HG03521 (cell line): ENCODE data around the gene MAPKAPK2.

Experiments used
- ATAC-seq: cut with Tn5 transposase; IDR thresholded peaks from one replicate; pipeline ENCODE4 v1.9.1; 2021; ENCODE audit warnings: mild to moderate bottlenecking, moderate library complexity; ENCODE audit not compliant: unreplicated experiment

The MAPKAPK2 gene

GRCh38 chr1:206681359-206681758, 3.3 kb upstream of the MAPKAPK2 start:
- no peak for ATAC-seq

- ATAC-seq: no peak
Observed at GRCh38 chr1:206682111-206682510, 2.6 kb upstream of the MAPKAPK2 start.

GRCh38 chr1:206683313-206683712, 1.4 kb upstream of the MAPKAPK2 start:
- no peak for ATAC-seq

- ATAC-seq: no peak
Observed at GRCh38 chr1:206684003-206684402, 702 bp upstream of the MAPKAPK2 start.

GRCh38 chr1:206685334-206685768, 646 bp downstream of the MAPKAPK2 start:
- ATAC-seq: peak; percentile 30

- peak; percentile 28 for ATAC-seq
Observed at GRCh38 chr1:206685769-206686477, 1.2 kb downstream of the MAPKAPK2 start.

GRCh38 chr1:206686478-206687249, 2.0 kb downstream of the MAPKAPK2 start:
- no peak for ATAC-seq

GRCh38 chr1:206687251-206687914, 2.7 kb downstream of the MAPKAPK2 start:
- ATAC-seq: no peak

- no peak for ATAC-seq
Observed at GRCh38 chr1:206687915-206688442, 3.3 kb downstream of the MAPKAPK2 start.

- ATAC-seq: no peak
Observed at GRCh38 chr1:206690516-206690915, 5.8 kb downstream of the MAPKAPK2 start.

GRCh38 chr1:206691604-206692003, 6.9 kb downstream of the MAPKAPK2 start:
- ATAC-seq: no peak

GRCh38 chr1:206693029-206693428, 8.3 kb downstream of the MAPKAPK2 start:
- ATAC-seq: no peak

GRCh38 chr1:206693592-206693991, 8.9 kb downstream of the MAPKAPK2 start:
- ATAC-seq: no peak

GRCh38 chr1:206694171-206695124, 9.7 kb downstream of the MAPKAPK2 start:
- no peak for ATAC-seq

- ATAC-seq: no peak
Observed at GRCh38 chr1:206695733-206696132, 11.0 kb downstream of the MAPKAPK2 start.

- no peak for ATAC-seq
Observed at GRCh38 chr1:206696812-206697585, 12.3 kb downstream of the MAPKAPK2 start.

- no peak for ATAC-seq
Observed at GRCh38 chr1:206698011-206698410, 13.3 kb downstream of the MAPKAPK2 start.

- ATAC-seq: no peak
Observed at GRCh38 chr1:206699000-206699586, 14.4 kb downstream of the MAPKAPK2 start.

GRCh38 chr1:206699626-206700025, 14.9 kb downstream of the MAPKAPK2 start:
- ATAC-seq: no peak
